HG03439 (cell line): ENCODE measurements around the gene GEMIN2.
"Not testable (repeated sequence)": the region's sequence is repeated elsewhere in the genome, so short reads cannot be mapped to it uniquely, and the experiment has no call there.

Source experiments
- ATAC-seq: cut with Tn5 transposase; IDR thresholded peaks from one replicate; pipeline ENCODE4 v1.9.1; 2021; ENCODE audit warnings: mild to moderate bottlenecking, moderate library complexity; ENCODE audit not compliant: unreplicated experiment

Gene GEMIN2, protein sequence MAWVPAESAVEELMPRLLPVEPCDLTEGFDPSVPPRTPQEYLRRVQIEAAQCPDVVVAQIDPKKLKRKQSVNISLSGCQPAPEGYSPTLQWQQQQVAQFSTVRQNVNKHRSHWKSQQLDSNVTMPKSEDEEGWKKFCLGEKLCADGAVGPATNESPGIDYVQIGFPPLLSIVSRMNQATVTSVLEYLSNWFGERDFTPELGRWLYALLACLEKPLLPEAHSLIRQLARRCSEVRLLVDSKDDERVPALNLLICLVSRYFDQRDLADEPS

DNA sequence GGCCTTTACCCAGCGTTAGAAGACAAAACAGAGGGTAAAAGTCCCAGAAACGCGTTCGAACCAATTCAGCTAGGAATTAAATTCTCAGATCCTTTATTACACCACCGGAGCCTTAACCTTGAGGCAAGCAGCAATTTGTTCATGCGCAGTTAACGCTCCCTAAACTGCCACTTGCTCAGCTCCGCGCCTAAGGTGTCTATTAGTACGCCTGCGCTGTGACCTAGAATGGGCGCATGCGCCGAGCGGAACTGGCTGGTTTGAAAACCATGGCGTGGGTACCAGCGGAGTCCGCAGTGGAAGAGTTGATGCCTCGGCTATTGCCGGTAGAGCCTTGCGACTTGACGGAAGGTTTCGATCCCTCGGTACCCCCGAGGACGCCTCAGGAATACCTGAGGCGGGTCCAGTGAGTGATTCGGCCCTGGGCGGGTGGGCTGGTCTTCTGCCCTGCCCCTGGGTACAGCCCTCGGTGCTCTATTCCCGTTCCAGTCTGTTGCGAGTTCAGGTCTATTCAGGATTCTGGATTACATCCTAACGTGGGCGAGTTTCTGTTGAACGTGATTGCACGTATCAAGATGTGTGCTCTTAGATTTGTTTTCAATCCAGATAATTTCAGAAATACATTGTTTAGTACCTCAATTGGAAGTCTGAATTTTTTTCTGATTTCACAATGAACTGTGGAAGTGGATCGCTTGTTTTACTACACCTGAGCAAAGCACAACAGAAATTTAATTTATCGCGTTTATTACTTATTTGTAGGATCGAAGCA is at the start of gene GEMIN2:
TSS of gene GEMIN2 (plus strand) at position 251 of the 766 bp plus-strand sequence. CDS start at position 267, 16 bp downstream.
- peak; percentile 93 for ATAC-seq

DNA sequence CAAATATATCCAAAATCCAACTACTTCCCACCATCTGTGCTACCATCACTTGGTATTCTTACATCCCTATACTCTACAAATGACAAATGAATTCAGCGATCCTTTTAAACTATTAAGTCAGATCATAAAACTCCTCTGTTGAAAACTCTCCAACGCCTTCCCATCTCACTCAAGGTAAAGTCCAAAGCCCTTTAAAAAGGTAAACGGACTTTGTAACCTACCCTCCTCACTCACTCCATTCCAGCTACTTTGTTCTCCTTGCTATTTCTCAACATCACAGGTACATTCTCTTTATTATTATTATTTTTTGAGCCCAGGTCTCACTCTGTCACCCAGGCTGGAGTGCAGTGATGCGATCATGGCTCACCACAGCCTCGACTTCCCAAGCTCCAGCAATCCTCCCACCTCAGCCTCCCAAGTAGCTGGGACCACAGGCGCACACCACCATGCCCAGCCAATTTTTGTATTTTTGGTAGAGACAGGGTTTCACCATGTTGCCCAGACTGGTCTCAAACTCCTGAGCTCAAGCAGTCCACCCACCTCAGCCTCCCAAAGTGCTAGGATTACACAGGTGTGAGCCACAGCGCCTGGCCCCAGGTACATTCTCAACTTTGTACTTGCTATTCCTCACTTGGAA is 44.8 kb upstream of the GEMIN2 start:
- not testable (repeated sequence) for ATAC-seq

- ATAC-seq, result no peak
These were observed 44.2 kb upstream of the GEMIN2 start for GRCh38 chr14:39069923-39070322.

GRCh38 chr14:39071096-39071495 is 43.0 kb upstream of the GEMIN2 start:
- ATAC-seq, result no peak

DNA sequence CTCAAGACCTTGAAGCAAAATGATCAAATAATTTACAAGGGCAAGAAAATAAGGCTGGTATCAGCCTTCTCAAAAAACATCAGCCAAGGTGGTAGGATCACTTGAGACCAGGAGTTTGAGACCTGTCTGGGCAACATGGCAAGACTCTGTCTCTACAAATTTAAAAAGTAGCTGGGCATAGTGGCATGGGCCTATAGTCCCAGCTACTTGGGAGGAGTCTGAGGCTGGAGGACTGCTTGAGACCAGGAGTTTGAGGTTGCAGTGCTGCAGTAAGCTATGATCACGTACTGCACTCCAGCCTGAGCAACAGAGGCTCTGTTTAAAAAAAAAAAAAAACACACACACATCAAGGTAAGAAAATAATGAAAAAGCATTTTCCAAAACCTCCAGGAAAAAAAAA is 33.2 kb upstream of the GEMIN2 start:
- ATAC-seq, result no peak

DNA sequence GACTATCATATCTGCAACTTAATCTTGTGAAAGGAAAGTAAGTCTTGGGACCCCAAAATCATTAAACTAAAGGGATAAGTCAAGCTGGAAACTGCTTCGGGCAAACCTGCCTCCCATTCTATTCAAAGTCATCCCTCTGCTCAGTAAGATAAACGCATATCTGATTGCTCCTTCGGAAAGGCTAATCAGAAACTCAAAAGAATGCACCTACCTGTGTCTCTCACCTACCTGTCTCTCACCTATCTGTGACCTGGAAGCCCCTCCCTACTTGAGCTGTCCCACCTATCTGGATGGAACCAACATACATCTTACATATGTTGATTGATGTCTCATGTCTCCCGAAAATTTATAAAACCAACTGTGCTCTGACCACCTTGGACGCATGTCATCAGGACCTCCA is 31.0 kb upstream of the GEMIN2 start:
- ATAC-seq, result no peak

DNA sequence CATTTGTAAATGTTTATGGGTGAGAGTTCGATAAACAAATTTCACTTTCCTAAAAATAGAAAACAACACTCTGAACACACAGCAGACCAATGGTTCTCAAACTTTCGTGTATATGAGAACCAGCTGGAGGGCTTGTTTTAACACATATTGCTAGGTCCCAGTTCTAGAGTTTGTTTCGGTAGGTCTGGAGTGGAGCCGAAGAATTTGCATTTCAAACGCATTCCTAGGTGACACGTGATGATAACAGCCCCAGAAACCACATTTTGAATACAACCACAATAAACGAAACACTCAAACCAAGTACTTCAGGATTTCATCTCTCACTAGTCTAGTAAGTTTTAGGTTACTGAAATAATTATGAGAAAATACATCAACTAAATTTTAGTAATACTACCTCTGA is 28.2 kb upstream of the GEMIN2 start:
- ATAC-seq, result no peak

GRCh38 chr14:39087493-39087892 is 26.6 kb upstream of the GEMIN2 start:
- no peak for ATAC-seq

DNA sequence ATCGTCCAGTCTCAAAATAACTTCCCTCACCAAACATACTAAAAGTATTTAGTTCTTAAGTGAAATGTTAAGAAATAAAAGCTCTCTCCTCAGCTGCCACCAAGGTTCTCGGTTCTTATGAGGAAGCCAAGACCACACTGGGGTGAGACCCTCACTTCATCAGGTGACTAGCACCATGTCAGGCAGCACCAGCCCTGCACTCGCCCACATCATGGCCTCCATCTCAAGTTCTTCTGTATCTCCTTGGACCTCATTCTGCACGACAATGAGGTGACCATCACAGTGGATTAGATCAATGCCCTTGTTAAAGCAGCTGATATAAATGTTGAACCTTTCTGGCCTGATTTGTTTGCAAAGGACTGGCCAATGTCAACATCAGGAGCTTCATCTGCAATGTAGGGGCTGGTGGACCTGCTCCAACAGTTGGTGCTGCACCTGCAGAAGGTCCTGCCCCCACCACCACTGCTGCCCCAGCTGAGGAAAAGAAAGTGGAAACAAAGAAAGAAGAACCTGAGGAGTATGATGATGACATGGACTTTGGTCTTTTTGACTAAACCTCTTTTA is 23.5 kb upstream of the GEMIN2 start:
- ATAC-seq, result no peak

- no peak for ATAC-seq
These were observed 22.4 kb upstream of the GEMIN2 start for GRCh38 chr14:39091716-39092115.

DNA sequence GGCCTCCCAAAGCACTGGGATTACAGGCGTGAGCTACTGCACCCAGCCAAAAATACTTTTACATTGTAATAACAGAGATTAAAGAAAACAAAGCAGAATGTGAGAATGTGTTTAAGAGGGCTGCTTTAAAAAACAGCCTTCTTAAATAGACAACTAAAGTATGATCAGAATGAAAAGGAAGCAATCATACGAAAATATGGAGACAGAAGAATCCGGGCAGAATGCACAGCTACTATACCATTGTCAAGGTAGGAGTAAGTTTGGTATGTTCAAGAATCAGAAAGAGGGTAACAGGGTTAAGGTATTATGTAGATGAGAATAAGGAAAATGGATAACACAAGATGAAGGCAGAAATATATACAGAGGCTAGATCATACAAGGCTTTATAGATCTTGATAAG is 19.6 kb upstream of the GEMIN2 start:
- no peak for ATAC-seq

GRCh38 chr14:39097159-39097558 is 17.0 kb upstream of the GEMIN2 start:
- ATAC-seq, result no peak

DNA sequence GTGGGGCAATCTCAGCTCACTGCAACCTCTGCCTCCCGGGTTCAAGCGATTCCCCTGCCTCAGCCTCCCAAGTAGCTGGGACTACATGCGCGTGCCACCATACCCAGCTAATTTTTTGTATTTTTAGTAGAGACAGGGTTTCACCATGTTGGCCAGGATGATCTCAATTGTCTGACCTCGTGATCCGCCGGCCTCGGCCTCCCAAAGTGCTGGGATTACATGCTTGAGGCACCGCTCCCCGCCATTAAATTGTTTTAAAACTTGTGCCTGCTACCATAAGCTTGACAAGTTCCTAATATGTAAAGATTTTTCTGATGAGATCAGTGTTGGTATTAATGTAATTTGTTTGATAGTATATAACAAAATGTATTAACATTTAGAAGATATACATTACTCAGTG is 14.9 kb upstream of the GEMIN2 start:
- ATAC-seq, result not testable (repeated sequence)

DNA sequence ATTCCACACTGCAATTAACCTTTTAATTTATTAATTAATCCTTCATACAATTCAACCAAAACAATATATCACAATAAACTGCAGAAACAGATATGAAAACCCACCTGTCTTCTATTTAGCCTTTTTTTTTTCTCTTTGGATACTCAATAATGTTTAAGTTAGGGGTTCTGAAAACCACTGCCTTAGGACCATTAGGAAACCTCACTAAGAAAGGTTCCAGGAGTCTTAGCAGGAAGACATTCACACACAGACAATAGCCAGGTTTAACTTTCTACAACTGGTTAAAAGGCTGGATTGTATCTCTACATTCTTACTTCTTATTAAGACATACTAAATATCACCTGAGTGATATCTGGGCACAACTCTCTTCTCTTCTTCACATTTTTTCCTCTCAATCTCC is 14.4 kb upstream of the GEMIN2 start:
- no peak for ATAC-seq

DNA sequence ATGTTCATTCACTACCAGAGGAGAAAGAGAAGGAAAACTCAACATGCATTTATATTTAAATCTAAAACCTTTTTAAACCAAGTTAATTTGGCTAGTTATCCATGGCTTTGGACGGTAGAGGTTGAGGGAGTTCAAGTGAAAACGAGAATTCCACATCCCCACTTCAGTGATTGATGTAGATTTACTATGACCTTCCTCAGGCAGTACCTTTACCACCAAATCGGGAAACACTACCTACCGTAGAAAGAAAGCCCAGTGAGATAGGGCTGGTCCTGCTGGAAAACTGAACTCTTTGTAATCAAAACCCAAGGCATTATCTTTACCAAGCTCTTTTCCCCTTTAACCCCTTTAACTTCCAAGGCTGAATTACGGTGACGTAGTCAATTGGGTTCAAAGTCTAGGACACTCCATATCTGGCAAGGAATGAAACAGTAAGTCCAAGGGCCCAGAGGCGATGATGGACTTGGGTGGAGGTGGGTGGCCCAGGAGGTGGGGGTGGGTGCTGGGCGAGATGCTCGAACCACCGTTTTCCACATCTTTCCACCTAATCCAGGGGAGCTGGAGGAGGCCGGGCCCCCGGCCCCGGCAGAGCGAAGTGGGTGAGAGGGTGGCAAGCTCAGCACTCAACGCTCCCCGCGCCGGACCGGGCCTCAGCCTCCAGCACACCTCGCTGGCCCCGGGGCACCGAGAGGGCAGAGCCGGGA is 11.7 kb upstream of the GEMIN2 start:
- peak; percentile 29 for ATAC-seq

GRCh38 chr14:39102969-39103957 is 10.9 kb upstream of the GEMIN2 start, which contains the start of gene SEC23A:
Gene SEC23A (minus strand): TSS chr14:39103235. CDS start chr14:39096118, 7,117 bp downstream.
- ATAC-seq, result peak; percentile 88

DNA sequence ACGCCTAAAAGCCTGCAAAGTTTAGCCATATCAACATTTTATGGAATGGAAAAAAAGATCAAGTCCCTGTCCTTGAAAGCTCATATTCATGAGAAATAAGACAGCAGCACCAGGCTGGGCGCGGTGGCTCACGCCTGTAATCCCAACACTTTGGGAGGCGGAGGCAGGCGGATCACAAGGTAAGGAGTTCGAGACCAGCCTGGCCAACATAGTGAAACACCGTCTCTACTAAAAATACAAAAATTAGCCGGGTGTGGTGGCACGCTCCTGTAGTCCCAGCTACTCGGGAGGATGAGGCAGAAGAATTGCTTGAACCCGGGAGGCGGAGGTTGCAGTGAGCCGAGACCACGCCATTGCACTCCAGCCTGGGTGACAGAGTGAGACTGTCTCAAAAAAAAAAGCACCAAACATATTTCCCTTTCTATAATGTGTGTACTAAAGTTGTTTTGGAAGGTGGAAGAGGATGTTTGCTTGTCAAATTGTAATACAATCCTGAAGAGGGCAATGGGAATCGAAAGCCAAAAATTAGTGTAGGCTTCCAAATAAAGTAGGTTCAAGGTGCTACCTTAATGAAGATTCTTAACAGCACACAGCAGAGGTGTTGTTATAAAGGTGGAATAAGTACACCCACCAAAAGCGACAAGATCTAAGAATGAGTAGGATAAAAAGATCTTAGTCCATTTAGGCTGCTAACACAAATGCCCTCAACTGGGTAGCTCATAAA is 9.9 kb upstream of the GEMIN2 start:
- not testable (repeated sequence) for ATAC-seq

- no peak for ATAC-seq
These were observed 6.5 kb upstream of the GEMIN2 start for GRCh38 chr14:39107591-39107996.

- ATAC-seq, result no peak
These were observed 5.3 kb upstream of the GEMIN2 start for GRCh38 chr14:39108791-39109190.
